Measurements from ENCODE around the gene MYO16. TPM values are rescaled to one million over a fixed set of nuclear protein-coding genes. Genes with fewer than 3 reads are reported as not detected.

Gene MYO16
- total and polyA plus RNA-seq, 12 donors: 0.29 to 5.9 (median 1.4) TPM

DNA sequence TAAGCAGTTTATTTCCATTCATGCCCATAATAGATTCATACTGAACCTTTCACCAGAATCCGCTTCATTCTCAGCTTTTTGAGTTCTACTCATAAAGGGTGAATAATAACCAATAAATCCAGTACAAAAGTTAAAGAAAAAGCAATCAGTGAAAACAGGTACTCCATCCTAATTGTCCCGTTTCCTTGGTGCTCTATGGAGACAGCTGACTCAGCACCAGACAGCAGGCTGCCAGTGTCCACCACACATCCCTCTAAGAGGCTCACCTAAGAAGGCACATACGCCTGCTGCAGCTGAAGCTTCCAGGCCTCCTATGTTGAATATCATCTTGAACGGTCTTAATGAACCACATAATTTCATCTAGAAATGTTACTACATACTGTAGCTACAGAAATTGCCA lies 27.3 kb downstream of the MYO16 start:
- no peak for ATAC-seq
- TF ChIP-seq, protein P1, sequence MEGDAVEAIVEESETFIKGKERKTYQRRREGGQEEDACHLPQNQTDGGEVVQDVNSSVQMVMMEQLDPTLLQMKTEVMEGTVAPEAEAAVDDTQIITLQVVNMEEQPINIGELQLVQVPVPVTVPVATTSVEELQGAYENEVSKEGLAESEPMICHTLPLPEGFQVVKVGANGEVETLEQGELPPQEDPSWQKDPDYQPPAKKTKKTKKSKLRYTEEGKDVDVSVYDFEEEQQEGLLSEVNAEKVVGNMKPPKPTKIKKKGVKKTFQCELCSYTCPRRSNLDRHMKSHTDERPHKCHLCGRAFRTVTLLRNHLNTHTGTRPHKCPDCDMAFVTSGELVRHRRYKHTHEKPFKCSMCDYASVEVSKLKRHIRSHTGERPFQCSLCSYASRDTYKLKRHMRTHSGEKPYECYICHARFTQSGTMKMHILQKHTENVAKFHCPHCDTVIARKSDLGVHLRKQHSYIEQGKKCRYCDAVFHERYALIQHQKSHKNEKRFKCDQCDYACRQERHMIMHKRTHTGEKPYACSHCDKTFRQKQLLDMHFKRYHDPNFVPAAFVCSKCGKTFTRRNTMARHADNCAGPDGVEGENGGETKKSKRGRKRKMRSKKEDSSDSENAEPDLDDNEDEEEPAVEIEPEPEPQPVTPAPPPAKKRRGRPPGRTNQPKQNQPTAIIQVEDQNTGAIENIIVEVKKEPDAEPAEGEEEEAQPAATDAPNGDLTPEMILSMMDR (IDR thresholded peaks at IDR 0.05): no peak
- H3K27me3 ChIP-seq: no peaks in the 10 kb centered on the region
- intact Hi-C loops (cut with DNase I): no loop called here
- DNase-seq: no peak
- WGBS, 2 donors: 85 to 89% methylated on average over 4 of the region's 4 CpGs
- H3K27ac ChIP-seq: no peak overlapping the region
- H3K36me3 ChIP-seq: no peaks in the 10 kb centered on the region
- no peak overlapping the region for H3K4me3 ChIP-seq
- H3K4me1 ChIP-seq: no peaks in the 10 kb centered on the region
- H3K9me3 ChIP-seq: peaks cover 0 to 9% (median 0%) of the 10 kb centered on the region in 11 donors

DNA sequence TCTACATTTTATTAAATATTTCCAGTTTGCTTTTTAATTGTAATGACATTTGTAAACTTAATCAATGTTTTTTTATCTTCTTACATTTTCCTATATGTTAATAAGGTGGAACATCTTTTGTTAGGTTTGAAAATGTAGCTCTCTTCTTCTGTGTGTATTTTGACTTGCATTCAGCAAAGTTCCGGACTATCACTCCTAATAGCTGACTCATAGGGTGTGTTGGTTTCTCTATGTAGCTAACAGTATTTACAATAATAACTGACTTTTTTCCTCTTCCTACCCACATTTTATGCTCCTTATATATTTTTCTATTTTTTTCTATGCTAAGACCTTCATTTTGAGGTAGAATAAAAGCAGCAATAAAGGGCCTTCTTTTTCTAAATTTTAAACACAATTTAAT lies 28.1 kb downstream of the MYO16 start:
- intact Hi-C loops (cut with DNase I): no loop called here
- no peak for ATAC-seq
- peaks cover 0 to 9% (median 0%) of the 10 kb centered on the region in 11 donors for H3K9me3 ChIP-seq
- WGBS, 2 donors: 84 to 88% methylated on average over 1 of the region's 1 CpG
- H3K27me3 ChIP-seq: no peaks in the 10 kb centered on the region
- H3K4me1 ChIP-seq: no peaks in the 10 kb centered on the region
- H3K4me3 ChIP-seq: no peak overlapping the region
- no peak for DNase-seq
- H3K36me3 ChIP-seq: no peaks in the 10 kb centered on the region
- TF ChIP-seq, protein P1 (IDR thresholded peaks at IDR 0.05): no peak
- no peak overlapping the region for H3K27ac ChIP-seq

GRCh38 chr13:108662528-108662927 lies 33.1 kb downstream of the MYO16 start:
- intact Hi-C loops (cut with DNase I): no loop called here
- TF ChIP-seq, protein P1 (IDR thresholded peaks at IDR 0.05): no peak
- DNase-seq (no peak), ATAC-seq (no peak)
- Histone ChIP-seq H3K27ac (no peak overlapping the region), H3K27me3 (no peaks in the 10 kb centered on the region), H3K4me1 (no peaks in the 10 kb centered on the region), H3K9me3 (peaks cover 0 to 5% (median 0%) of the 10 kb centered on the region in 11 donors), H3K4me3 (no peak overlapping the region), H3K36me3 (no peaks in the 10 kb centered on the region)
- WGBS, 2 donors: 80 to 90% methylated on average over 5 of the region's 5 CpGs

- H3K4me1 ChIP-seq: no peaks in the 10 kb centered on the region
Observed at GRCh38 chr13:108663710-108664109, 34.3 kb downstream of the MYO16 start.

More at GRCh38 chr13:108663710-108664109, 34.3 kb downstream of the MYO16 start:
- 63 to 67% methylated on average over 3 of the region's 3 CpGs for WGBS, 2 donors
- H3K27ac ChIP-seq: no peak overlapping the region
- H3K27me3 ChIP-seq: no peaks in the 10 kb centered on the region
- ATAC-seq (no peak), DNase-seq (no peak)
- peaks cover 0 to 16% (median 5%) of the 10 kb centered on the region in 11 donors for H3K9me3 ChIP-seq
- no peaks in the 10 kb centered on the region for H3K36me3 ChIP-seq
- H3K4me3 ChIP-seq: no peak overlapping the region
- TF ChIP-seq, protein P1 (IDR thresholded peaks at IDR 0.05): no peak
- intact Hi-C loops (cut with DNase I): no loop called here
